Activated CD4-positive, alpha-beta T cell treated with anti-CD3 and anti-CD28 coated beads for 4 hours (primary cell): ENCODE results near the gene CDH4.

Source experiments
- DNase-seq, 2 donors: peaks; one replicate each; pipeline ENCODE4 v3.0.0-alpha.2; 2020

The CDH4 gene

DNA sequence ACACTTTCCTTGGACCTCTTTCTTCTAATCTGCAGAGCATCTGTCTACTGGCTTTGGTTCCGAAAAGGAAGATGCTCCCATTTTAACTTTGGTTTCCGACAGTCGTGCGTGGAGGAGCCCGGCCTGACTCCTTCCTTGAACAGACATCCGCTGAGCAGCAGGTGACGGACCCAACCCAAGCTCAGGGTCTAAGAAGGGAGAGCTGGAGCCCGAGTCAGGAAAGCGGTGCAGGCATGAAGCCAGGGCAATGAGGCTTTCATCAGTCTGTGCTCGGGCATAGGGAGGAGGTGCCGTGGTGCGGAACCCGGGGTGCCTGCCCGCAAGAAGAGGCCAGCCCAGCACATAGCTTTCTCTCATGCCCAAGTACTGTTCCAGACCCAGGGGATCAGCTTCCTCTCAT is 109.4 kb downstream of the CDH4 start:
- no peak for DNase-seq

DNA sequence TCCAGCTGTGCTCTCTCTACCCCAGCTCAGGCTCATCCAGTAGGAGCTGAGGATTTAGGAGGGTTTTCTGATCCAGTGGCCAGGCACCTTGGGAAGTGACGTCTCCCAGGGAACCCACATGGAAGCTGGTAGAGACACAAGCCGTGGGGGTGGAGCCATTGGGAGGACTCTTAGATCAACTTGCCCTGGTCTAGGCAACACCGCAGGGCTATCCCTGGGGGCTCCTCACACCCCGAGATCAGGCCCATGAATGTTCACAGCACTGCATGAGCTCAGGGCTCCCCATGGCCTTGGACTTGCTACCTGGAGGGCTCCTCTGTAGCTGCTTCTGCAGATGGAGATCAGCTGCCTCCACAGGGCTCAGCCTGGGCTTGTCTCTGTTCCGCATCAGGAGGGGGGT is 112.1 kb downstream of the CDH4 start:
- no peak for DNase-seq

DNA sequence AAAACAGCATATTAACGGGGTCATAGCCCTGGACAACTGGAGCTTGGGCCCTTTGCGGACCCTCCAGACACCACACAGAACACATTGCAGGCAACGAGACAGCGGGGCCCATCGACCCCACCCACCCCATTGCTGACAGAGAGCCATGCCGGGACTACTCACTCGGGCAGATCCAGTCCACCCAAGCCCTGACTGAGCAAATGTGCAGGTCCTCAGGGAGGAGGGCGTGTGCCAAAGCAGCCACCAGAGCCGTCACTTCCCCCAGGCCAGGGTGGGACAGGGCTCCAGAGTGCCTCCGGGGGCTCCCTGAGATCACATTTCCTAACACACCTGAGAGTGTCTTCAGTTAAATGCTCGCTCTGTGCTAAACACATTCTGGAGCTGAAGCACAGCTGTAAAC is 114.9 kb downstream of the CDH4 start:
- no peak for DNase-seq

DNA sequence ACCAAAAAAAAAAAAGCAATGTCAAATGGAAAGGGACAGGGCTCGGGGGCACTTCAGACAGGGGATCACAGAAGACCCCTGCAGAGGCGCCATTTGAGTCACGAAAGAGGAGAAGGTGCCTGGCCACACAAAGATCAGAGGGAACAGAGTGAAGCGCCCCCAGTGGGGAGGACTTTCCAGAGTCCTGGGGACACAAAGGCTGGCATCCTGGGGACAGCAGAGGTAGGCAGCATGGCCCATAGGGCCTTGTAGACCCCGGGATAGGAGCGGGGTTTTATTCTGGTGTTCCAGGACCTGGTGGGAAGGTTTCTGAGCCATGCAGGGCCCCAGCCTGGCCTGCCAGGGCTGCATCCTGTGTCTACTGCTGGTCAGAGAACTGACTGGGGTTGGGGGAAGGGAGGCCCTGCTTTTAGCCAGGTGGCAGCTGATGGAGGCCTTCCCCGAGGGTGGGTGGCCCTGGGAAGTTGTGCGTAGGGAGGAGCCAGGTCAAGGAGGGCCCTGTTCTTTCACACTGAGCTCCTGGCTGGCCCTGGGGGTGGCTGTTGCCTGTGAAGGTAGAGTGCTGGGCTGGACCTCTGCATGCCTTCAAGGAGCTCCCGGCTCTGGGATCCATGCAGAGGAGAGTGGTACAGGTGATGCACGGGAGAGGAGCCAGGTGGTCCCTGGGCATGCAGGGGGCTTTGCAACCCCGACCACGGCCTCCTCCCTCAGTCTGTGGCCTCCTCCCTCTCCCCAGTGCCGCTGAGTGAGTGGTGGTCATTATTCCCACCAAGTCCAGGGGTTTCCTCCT is 117.9 kb downstream of the CDH4 start:
- no peak for DNase-seq

DNA sequence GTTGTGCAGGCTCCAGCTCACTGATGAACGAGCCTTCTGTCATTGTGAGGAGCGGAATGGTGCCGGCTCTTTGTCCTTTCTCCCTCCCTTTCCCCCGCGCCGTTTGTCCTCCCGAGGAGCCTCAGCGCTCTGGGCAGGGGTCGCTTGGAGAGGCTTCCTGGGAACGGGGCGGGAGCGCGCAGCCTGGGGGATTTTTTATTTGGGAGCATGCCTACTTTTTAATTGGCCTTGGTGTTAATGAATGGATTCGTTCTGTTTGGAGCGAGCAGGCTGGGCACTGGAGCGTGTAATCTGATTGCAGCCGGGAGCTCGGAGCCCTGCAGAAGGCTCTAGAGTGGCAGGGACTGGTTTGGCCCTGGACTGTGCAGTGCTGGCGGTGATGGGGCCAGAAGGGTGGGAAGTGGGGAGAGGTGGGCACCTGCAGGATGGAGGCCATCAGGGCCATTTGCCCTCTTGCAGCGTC is 118.8 kb downstream of the CDH4 start:
- no peak for DNase-seq

DNA sequence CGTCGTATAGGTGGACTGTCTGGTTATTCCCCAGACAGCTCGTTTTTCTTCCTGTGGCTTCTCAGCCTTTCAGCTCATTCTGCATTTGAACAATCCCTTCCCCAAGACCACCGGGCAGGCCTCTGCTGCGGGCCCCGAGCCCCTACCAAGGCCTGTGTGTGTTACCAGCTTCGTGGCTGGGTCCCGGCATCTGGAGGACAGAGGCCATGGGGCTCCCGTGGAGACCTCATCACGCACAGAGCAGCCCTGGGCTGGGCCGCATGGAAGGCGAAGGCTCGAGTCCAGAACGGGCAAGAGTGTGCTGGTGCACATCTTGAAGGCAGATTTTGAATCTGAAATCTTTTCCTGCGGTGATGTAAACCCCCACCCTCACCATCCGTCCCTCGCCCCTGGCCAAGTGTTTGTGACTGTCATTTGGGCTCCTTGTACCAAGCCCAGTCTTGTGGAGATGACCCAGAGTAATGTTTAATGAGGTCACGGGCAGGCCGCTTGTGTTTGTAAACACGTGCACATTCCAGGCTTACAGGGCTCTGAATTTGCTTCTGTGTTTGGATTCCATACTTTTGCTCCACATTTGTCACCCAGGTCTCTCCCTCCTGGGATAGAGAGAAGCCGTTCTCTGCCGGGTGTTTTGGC is 119.6 kb downstream of the CDH4 start:
- DNase-seq, result no peak

DNA sequence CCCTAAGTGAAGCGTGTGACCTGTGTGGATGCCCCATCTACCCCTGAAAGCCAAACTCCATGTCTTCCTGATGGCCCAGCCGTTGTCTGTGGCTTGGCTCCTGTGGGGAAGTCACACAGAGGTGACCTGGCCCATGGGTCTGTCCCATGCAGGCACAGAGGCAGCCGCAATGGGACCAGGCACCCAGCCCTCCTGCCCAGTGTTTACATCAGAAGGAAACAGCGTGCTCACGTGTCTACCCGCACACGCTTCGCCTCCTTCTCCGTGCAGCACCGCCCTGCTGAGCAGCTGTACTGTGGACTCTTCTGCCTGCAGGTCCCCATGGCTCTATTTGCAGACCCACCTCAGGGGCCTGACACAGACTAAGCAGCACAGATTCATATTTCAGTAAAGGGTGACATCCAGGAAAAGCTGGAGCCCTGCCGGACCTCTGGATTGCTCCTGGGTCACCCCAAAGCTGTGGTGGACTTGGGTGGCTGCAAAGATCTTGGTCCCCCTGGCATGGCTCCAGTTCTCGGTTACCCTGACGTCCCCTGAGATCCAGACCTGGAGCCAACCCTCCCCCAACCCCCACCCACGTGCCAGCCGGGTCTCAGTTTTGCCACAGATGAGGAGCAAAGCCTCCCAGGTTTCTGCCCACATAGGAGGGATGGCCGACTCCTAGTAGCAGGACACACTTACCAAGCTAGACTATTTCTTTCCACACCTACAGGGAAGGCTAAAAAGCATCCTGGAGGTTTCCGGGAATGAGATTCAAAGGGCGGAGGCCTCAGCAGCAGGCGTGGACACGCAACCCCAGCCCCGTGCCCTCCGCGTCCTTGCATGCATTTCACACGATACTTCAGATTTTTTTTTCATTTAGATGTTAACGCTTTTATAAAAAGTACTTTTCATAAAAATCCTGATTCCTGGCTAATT is 120.3 kb downstream of the CDH4 start:
- DNase-seq, result no peak

DNA sequence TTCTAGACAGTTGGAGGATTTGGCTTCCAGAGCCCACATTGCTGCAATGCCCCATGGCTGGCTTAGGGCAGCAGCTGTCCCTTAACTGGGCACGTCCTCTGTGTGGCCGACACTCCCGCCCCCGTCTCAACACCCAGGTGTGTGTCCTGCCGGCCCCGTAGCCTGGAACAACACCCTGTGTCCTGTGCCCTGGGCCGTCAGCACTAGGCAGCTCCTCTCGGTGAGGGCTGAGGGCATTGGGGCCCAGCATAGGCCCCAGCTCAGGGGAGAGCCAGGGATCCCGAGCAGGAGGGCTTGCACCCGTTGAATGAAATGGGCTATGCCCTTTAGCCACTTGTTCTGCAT is 121.0 kb downstream of the CDH4 start:
- DNase-seq, result no peak

DNA sequence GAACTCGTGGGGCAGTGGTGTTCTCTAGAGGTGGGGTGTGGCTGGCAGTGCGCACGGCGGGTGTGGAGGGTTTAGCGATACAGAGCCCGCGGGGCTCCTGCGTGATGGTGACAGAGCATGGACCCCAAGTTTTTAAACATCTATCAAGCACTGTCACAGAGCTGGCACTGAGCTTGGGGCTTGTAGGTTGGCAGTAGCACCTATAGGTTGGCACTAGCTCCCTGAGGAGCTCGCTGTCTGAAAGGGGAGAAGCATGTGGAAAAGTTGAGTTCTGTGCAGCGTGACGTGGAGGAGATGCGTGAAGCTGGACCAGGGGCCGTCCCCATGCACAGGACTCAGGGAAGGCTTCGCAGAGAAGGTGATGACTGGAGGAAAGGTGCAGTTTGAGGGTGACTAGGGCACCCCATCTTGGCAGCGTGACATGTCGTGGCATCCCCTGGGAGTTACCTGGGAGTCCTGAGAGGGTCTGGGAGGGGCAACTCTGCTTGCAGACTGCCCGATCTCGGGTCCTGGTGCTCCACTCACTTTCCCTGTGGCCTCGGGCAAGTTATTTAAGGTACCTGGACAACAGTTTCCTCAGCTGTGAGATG is 122.0 kb downstream of the CDH4 start:
- no peak for DNase-seq

DNA sequence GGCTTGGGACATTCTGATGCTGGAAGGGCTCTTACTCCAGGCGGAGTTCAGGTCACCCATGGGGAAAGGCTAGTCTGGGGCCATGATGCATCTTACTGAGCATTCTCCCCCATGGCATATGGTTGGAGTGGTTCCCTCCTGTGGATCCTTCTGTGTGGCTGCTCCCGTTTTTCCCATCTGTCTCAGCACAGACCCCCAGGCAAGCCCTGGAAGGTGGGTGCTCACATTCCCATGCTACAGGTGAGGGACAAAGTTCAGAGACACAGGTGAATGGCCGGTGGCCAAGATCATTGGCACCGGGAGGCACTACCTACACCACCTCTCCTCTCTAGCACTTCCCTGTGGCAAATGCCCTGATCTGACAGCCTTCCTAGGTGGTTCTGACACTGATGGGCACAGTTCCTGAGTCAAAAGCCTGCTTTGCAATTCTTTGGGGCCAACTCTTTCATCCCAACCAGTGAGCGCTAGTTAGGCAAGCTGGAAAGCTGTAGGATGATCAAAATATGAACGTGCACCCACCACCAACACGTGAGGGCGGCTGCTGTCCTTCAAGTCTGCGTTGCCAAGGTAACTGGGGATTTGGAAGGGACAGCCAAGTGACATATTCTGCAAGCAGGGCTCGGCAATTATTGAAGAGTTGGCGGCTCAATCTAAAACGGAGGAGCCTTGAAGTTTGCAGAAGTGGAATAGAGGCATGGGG is 124.6 kb downstream of the CDH4 start:
- DNase-seq, result no peak

DNA sequence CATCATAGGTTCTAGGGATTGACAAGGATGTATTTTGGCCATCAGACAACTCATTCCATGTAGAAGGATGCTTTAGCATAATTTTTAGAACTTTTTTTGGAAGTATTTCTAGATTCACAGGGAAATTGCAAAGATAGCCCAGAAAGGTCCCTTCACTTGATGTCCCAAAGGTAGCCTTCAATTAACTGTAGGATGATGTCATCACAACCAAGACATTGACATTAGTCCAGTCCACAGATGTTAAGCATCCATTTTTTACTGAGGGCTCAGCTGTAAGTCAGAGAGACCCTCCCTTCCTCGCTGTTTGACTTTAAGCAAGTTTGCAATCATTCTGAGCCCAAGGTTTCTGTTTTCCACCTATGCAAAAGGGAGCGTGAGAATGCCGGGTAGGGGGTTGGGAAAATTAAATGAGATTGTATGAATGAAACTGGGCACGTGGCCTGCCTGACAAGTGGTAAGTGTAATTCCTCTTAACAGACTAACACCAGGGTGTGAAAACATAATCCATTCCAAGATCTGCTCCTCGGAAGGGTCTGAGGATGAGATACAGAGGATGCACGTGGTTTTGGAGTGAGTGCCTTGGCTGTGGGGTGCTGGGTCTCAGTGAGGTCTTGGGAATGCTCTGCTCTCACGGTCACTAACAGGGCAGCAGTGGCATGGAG is 126.8 kb downstream of the CDH4 start:
- no peak for DNase-seq

DNA sequence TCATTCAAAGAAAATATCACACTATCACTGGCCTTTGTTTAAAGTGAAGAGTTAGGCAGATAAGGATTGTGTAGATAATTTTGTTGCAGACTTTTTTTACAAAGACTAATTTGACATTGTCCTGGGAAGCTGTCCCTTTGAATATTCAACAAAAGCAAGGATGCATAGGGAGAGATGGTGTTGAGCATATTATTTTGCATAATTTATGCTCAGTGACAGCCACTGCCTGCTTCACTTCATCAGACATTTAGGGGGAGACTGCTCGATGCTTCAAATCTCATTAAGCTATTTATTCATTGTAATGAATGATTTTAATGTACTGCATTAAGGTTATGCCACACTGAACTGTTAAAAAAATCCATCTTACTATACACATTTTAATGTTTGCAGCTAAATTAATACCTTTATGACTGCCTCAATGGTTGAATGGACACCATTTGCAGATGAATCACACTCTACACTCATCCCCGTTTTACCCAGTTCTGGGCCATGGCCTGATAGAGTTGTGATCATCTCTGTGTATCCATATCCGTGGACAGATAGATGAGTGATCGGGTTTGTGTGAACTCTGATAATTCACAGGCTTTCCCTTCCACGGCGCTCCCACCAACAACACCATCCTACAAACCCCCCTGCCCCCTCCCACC is 128.0 kb downstream of the CDH4 start:
- DNase-seq, result no peak

DNA sequence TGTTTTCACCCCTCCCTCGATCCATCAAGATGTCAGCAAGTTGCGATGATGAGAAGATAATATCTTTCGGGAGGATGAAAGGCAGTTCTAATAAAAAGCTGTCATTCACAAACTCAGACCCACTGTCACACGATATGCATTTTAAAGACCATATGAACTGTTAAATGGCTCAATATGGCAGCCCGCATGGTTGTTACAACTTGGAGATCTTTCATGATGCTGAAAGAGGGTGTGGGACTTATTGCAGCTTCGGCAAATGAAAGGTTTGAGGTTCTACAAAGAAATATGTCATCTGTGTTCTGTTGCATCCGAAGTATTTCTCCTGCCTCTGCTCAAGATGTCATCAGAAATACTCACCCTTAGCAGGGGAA is 128.5 kb downstream of the CDH4 start:
- DNase-seq, result no peak

DNA sequence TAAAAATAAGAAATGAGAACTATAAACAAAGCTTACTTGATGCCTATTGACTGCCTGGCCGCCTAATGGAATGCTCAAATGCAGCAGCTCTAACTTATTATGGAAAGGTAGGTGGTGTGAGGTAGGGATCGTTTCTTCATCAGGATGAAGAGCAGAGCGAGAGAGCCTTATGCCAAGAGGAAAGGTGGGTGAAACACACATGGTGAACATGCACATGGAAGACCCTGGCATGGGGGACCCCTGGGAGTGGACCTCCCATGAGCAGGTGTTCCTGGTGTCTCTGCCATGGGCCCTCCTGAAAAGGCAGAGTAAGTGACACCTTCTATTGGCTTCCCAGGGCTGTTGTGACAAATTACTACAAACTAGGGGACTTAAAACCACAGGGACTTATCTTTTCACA is 130.1 kb downstream of the CDH4 start:
- no peak for DNase-seq

DNA sequence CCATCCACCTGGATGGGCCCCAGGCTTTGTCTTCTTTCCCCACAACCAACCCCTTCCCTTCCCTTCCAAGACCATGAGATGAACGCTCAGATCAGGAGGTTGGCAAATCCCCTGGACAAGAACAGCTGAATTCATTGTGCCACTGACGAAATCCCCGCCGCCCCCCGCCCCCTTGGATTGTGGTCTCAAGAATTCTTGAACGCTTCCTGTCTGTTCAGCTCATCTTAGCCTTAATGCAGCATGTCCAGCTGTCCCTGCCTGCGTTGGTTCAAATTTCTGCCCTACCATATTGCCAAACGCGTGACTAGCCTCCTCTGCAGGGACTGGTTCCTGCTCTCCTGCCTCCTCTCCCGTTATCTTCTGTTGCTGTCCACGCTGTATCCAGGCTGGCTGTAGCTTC is 133.2 kb downstream of the CDH4 start:
- no peak for DNase-seq

DNA sequence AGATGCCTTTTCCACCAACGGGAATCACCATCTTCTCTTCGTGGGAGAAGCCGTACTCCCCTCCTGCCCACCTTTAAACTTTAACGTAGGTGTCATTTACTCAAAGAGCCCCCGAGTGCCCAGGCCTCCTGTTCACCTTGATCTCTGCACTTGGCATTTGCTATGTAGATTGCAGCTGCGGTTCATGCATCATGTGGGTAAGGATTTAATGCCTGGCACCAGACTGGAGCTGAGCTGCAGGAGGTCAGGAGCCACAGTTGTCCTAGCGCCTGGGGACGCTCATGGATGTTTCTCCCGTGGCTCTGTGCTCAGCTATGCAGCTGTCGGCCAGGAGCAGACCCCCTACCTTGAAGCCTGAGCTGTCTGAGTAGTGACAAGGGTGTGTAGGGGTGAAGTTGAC is 133.7 kb downstream of the CDH4 start:
- DNase-seq, result no peak

DNA sequence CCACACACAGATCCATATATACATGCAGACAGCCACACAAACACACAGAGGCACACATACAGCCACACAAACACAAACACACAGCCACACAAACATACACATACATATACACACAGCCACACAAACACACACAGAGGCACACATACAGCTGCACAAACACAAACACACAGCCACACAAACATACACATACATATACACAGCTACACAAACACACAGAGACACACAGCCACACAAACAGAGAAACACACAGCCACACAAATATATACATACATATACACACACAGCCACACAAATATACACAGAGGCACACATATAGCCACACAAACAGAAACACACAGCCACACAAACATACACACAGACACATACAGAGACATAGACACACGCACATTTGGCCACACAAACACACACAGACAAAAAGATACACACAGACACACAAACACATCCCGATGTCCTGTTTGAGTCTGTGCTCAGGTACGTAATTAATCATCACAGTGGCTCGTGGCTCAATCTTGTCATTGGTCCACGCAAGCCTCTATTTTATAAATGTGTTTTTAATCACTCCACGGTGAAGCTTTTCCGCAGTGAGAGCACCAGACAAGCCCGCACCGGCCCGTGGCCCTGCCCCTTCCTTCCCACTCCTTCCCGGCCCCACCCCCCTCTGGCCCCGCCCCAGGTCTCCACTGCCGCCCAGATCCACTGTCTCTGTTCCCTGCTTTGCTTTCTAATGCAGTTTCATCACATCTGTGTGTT is 135.3 kb downstream of the CDH4 start:
- no peak for DNase-seq

DNA sequence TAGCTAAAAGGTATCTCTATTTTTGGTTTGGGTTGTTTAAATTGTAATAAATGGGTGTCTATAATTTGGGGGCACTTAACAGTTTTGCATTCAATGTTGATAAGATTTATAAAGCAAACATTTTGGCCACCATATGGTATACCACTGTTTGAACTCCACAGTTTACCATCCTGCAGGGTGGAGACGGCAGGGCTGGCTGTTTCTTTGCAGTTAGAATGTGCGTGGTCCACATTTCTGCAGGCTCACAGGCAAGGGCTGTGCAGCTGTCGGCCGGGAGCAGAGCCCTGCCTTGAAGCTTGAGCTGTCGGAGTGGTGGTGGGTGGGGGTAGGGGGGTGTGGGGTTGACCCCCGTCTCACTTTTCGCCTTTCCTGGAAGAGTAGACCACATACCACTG is 135.9 kb downstream of the CDH4 start:
- no peak for DNase-seq

DNA sequence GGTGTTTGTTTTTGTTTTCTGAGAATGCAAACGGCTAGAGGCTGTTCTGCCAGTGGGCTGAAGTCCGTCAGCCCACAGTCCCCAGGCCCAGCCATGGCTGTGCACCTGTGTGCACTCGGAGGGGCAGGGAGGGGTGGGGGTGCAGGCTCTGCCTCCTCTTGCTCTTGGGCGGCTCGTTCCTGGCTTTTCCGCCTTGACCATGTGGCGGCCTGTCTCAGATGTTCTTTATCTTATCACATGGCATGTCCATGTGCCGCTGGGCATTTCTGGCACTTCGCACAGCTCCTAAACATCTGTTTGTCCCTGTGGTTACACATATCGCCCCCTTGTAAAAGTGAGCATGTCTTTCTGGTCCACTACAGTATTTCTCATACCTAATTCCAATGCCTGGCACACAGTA is 137.0 kb downstream of the CDH4 start:
- DNase-seq, result no peak

DNA sequence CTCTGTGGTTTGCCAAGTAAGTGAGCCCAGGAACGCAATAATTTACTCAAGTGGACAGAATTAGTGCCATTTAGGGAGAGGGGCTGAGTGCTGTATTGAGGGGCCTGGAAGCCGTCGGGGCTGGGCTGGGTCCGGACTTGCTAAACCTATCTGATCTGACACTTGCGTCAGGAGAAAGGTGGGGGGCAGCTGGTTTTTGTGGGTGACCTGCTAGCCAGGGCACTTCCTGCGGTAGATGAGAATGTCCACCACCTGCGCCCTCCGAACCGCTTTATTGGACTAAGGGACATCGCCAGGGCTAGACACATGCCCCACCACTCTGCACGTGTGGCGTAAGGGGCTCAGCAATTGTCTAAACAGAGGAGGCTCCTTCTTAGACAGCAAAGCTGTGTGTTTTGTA is 139.1 kb downstream of the CDH4 start:
- DNase-seq, result no peak
